Uterus (tissue), 4 donors: Measurements from ENCODE around the gene TIMP1. TPM values are rescaled to one million over a fixed set of nuclear protein-coding genes. Genes with fewer than 3 reads are reported as not detected.

Experiments
- DNase-seq, 2 donors: peaks; one replicate each; pipeline ENCODE4 v3.0.0-alpha.2; 2019 to 2020
- H3K27ac ChIP-seq, 2 donors: fragments of 200-600 bp; sonication (generic); 1 replicate in 1 of 2; 2 replicates in 1 of 2; pipeline ENCODE4 v1.5.1; 2016 to 2018
- H3K27me3 ChIP-seq, 2 donors: fragments of 200-600 bp; sonication (generic); one replicate each; pipeline ENCODE4 v1.5.1; 2018 to 2019; ENCODE audit warnings: control low read depth in 1 of 2
- H3K36me3 ChIP-seq, 2 donors: fragments of 200-600 bp; sonication (generic); one replicate each; pipeline ENCODE4 v1.5.1; 2019; ENCODE audit warnings: control low read depth in 1 of 2
- H3K4me1 ChIP-seq, 2 donors: fragments of 200-600 bp; sonication (generic); one replicate each; pipeline ENCODE4 v1.5.1; 2018 to 2019; ENCODE audit warnings: control low read depth in 1 of 2
- H3K4me3 ChIP-seq, 2 donors: fragments of 200-600 bp; sonication (generic); 1 replicate in 1 of 2; 2 replicates in 1 of 2; pipeline ENCODE4 v1.5.1; 2018 to 2019; ENCODE audit warnings: mild to moderate bottlenecking in 1 of 2
- H3K9me3 ChIP-seq, 2 donors: fragments of 200-600 bp; sonication (generic); one replicate each; pipeline ENCODE4 v1.5.1; 2019; ENCODE audit warnings: control low read depth in 1 of 2
- CTCF ChIP-seq, 4 experiments: fragments of 200-600 bp in 2 of 4; fragments of 450-650 bp in 2 of 4; sonication (generic) in 2 of 4; IDR thresholded peaks; one replicate each; pipeline ENCODE4 v1.5.1; 2016 to 2019; ENCODE audit warnings: antibody characterized with exemption in 4 of 4, mild to moderate bottlenecking in 2 of 4, moderate library complexity in 1 of 4
- POLR2A ChIP-seq, 2 donors: fragments of 450-650 bp; IDR thresholded peaks; one replicate each; pipeline ENCODE4 v1.6.1; 2016; ENCODE audit warnings: antibody characterized with exemption in 2 of 2, mild to moderate bottlenecking in 1 of 2, moderate library complexity in 1 of 2
- intact Hi-C: fragments of 100-400 bp; cut with DNase I; formaldehyde crosslinking; loops from one replicate; pipeline ENCODE4 v1.15.1; 2023; ENCODE audit warnings: low total_unique reads
- total RNA-seq, 4 donors: library from RNA; depleted of rRNA in 3 of 4; stranded (reverse); fragments of >200 nt in 3 of 4; gene quantifications; one replicate each; pipeline versions ENCODE4 v1.1.0 to v1.2.4, GENCODE V29; 2014 to 2023
- donor health status: DM: yes; HTN: yes; CAD: no.

TIMP1 gene
- total RNA-seq, 4 donors from 2014 or later: 17.9 to 287 (median 111) TPM

GRCh38 chrX:47611489-47611888 lies 29.3 kb downstream of the TIMP1 start:
- H3K27ac ChIP-seq: no peak overlapping the region
- no peaks in the 10 kb centered on the region for H3K9me3 ChIP-seq
- H3K4me1 ChIP-seq: no peaks in the 10 kb centered on the region
- no peak overlapping the region for H3K4me3 ChIP-seq
- DNase-seq: no peak
- no peak for TF ChIP-seq CTCF (IDR thresholded peaks at IDR 0.05)
- TF ChIP-seq POLR2A (IDR thresholded peaks at IDR 0.05): no peak
- H3K36me3 ChIP-seq: no peaks in the 10 kb centered on the region
- no peaks in the 10 kb centered on the region for H3K27me3 ChIP-seq
- intact Hi-C loops: no loop called here

- no peak for TF ChIP-seq CTCF (IDR thresholded peaks at IDR 0.05)
- TF ChIP-seq POLR2A (IDR thresholded peaks at IDR 0.05): no peak
- intact Hi-C loops: no loop called here
- no peak for DNase-seq
- H3K36me3 ChIP-seq: no peaks in the 10 kb centered on the region
- no peak overlapping the region for H3K27ac ChIP-seq
- no peaks in the 10 kb centered on the region for H3K27me3 ChIP-seq
- no peak overlapping the region for H3K4me3 ChIP-seq
- no peaks in the 10 kb centered on the region for H3K4me1 ChIP-seq
- H3K9me3 ChIP-seq: no peaks in the 10 kb centered on the region
Observed at GRCh38 chrX:47611926-47612325, 29.7 kb downstream of the TIMP1 start.

DNA sequence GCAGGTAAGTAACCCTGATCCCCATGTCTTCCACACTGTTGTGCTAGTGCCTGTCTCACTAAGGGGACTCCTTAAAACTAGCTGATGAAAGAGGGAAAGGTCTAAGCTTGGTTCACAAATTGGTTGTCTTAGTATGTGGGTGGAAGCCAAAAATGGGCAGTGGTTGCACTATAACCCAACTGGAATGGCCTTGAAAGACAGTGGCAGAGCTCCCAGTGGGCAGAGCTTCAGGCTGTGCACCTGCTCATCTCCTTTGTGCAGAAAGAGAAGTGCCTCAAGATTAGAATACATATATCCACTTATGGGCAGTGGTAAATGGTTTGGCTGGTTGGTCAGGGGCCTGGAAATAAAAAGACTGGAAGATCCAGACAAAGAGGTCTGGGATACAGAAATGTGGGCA lies 30.2 kb downstream of the TIMP1 start:
- Histone ChIP-seq H3K27ac (no peak overlapping the region), H3K9me3 (no peaks in the 10 kb centered on the region), H3K27me3 (no peaks in the 10 kb centered on the region), H3K4me1 (no peaks in the 10 kb centered on the region), H3K36me3 (no peaks in the 10 kb centered on the region), H3K4me3 (no peak overlapping the region)
- intact Hi-C loops: no loop called here
- no peak for DNase-seq
- TF ChIP-seq CTCF (IDR thresholded peaks at IDR 0.05): no peak

- no peaks in the 10 kb centered on the region for H3K4me1 ChIP-seq
Observed at GRCh38 chrX:47613082-47613481, 30.8 kb downstream of the TIMP1 start.

GRCh38 chrX:47614618-47615017 lies 32.4 kb downstream of the TIMP1 start:
- Histone ChIP-seq H3K4me3 (no peak overlapping the region), H3K4me1 (no peaks in the 10 kb centered on the region), H3K9me3 (no peaks in the 10 kb centered on the region), H3K27me3 (no peaks in the 10 kb centered on the region), H3K27ac (no peak overlapping the region), H3K36me3 (no peaks in the 10 kb centered on the region)
- no peak for TF ChIP-seq CTCF (IDR thresholded peaks at IDR 0.05)
- no peak for TF ChIP-seq POLR2A (IDR thresholded peaks at IDR 0.05)
- intact Hi-C loops: no loop called here
- DNase-seq: no peak

More at GRCh38 chrX:47613082-47613481, 30.8 kb downstream of the TIMP1 start:
- no peaks in the 10 kb centered on the region for H3K27me3 ChIP-seq
- no peak overlapping the region for H3K4me3 ChIP-seq
- TF ChIP-seq POLR2A (IDR thresholded peaks at IDR 0.05) (no peak), CTCF (IDR thresholded peaks at IDR 0.05) (no peak)
- H3K27ac ChIP-seq: no peak overlapping the region
- no peaks in the 10 kb centered on the region for H3K9me3 ChIP-seq
- no peaks in the 10 kb centered on the region for H3K36me3 ChIP-seq
- no peak for DNase-seq
- intact Hi-C loops: no loop called here
